Stimulated activated CD8-positive, alpha-beta memory T cell treated with anti-CD3 and anti-CD28 coated beads, Interleukin-2, amount 100 ng/mL, for 48 hours (primary cell): ENCODE data around the gene PRKCA.

ENCODE experiments used
- DNase-seq, 2 donors: peaks; one replicate each; pipeline ENCODE4 v3.0.0-alpha.2; 2020; ENCODE audit warnings: low read depth in 2 of 2

The PRKCA gene

GRCh38 chr17:66654106-66654740, 351.8 kb downstream of the PRKCA start:
- DNase-seq, result no peak

- DNase-seq, result no peak
These were observed 352.4 kb downstream of the PRKCA start for GRCh38 chr17:66654764-66655163.

- no peak for DNase-seq
These were observed 353.0 kb downstream of the PRKCA start for GRCh38 chr17:66655461-66655860.

GRCh38 chr17:66655861-66656260, 353.4 kb downstream of the PRKCA start:
- peak; percentile 23 to 50 for DNase-seq

- DNase-seq, result no peak
These were observed 359.2 kb downstream of the PRKCA start for GRCh38 chr17:66661411-66662256.

- no peak for DNase-seq
These were observed 360.1 kb downstream of the PRKCA start for GRCh38 chr17:66662496-66662895.

- DNase-seq, result no peak
These were observed 360.7 kb downstream of the PRKCA start for GRCh38 chr17:66663041-66663606.

- DNase-seq, result no peak
These were observed 361.9 kb downstream of the PRKCA start for GRCh38 chr17:66664336-66664735.

- no peak for DNase-seq
These were observed 362.8 kb downstream of the PRKCA start for GRCh38 chr17:66665194-66665593.

GRCh38 chr17:66667090-66667489, 364.7 kb downstream of the PRKCA start:
- DNase-seq, result no peak

- peak; percentile 36 to 46 for DNase-seq
These were observed 365.1 kb downstream of the PRKCA start for GRCh38 chr17:66667491-66668030.

- no peak for DNase-seq
These were observed 367.8 kb downstream of the PRKCA start for GRCh38 chr17:66670206-66670605.

- no peak for DNase-seq
These were observed 368.7 kb downstream of the PRKCA start for GRCh38 chr17:66671156-66671555.

GRCh38 chr17:66673668-66674276, 371.4 kb downstream of the PRKCA start:
- DNase-seq, result no peak

- no peak for DNase-seq
These were observed 373.0 kb downstream of the PRKCA start for GRCh38 chr17:66675273-66675990.

- no peak for DNase-seq
These were observed 373.6 kb downstream of the PRKCA start for GRCh38 chr17:66675991-66676371.

GRCh38 chr17:66676421-66676820, 374.0 kb downstream of the PRKCA start:
- no peak for DNase-seq

- DNase-seq, result no peak
These were observed 375.0 kb downstream of the PRKCA start for GRCh38 chr17:66677201-66677981.

GRCh38 chr17:66678061-66678460, 375.6 kb downstream of the PRKCA start:
- no peak for DNase-seq

- DNase-seq, result no peak
These were observed 376.4 kb downstream of the PRKCA start for GRCh38 chr17:66678827-66679226.
